IMR-90 (cell line): Measurements from ENCODE around the gene EHBP1. TPM values are rescaled to one million over a fixed set of nuclear protein-coding genes. Genes with fewer than 3 reads are reported as not detected.

Source experiments
- ATAC-seq: fragments of 200-7000 bp; cut with Tn5 transposase; 2 replicates; pipeline ENCODE4 v1.9.1; 2020; ENCODE audit warnings: low read depth, mild to moderate bottlenecking, moderate library complexity
- BruUV-seq: library from RNA; stranded (reverse); fragments of 400-500 nt; replicated peaks from 2 replicates; lab custom pipeline; 2021; lab: Mats Ljungman, UMichigan
- CTCF ChIA-PET: fragments of 300-600 bp; formaldehyde crosslinking; extraction: SDS; loops from one replicate; lab custom pipeline; 2021; ENCODE audit warnings: antibody characterized with exemption; lab: Yijun Ruan, JAX
- POLR2A ChIA-PET: fragments of 300-600 bp; sonication (Branson Sonifier 250); formaldehyde crosslinking; loops from one replicate; lab custom pipeline; 2022; ENCODE audit warnings: antibody characterized with exemption; ENCODE audit not compliant: unreplicated experiment; lab: Charles Lee
- DNase-seq: peaks from one replicate; pipeline ENCODE4 v3.0.0; 2013
- H2AFZ ChIP-seq: replicated peaks from 2 replicates; pipeline ENCODE3; 2013; ENCODE audit warnings: low read length, mild to moderate bottlenecking; ENCODE audit not compliant: poor library complexity
- H2AK5ac ChIP-seq: 2 replicates; pipeline ENCODE4 v1.6.1; 2013; ENCODE audit warnings: low read depth, low read length, inconsistent platforms
- H2AK9ac ChIP-seq: replicated peaks from 2 replicates; pipeline ENCODE3; 2013; ENCODE audit warnings: mild to moderate bottlenecking, low read depth, low read length, moderate library complexity; ENCODE audit not compliant: poor library complexity
- H2BK120ac ChIP-seq: 2 replicates; pipeline ENCODE4 v1.6.1; 2013; ENCODE audit warnings: low read depth, low read length, inconsistent platforms
- H2BK15ac ChIP-seq: 3 replicates; pipeline ENCODE4 v1.6.1; 2013; ENCODE audit warnings: low read depth, low read length, inconsistent platforms
- H2BK20ac ChIP-seq: 2 replicates; pipeline ENCODE4 v1.6.1; 2013; ENCODE audit warnings: low read depth, mild to moderate bottlenecking, inconsistent platforms, low read length, moderate library complexity
- H2BK5ac ChIP-seq: 2 replicates; pipeline ENCODE4 v1.6.1; 2013; ENCODE audit warnings: mild to moderate bottlenecking, low read depth, low read length, inconsistent platforms; ENCODE audit not compliant: poor library complexity, severe bottlenecking
- H3K14ac ChIP-seq: replicated peaks from 2 replicates; pipeline ENCODE4 v1.6.1; 2013; ENCODE audit warnings: low read depth, low read length, inconsistent platforms
- H3K18ac ChIP-seq: 2 replicates; pipeline ENCODE4 v1.6.1; 2013; ENCODE audit warnings: low read depth, low read length, control low read depth
- H3K23ac ChIP-seq: 2 replicates; pipeline ENCODE4 v1.6.1; 2013; ENCODE audit warnings: low read depth, low read length, inconsistent platforms
- H3K27ac ChIP-seq: 2 replicates; pipeline ENCODE4 v1.5.1; 2013; ENCODE audit warnings: mild to moderate bottlenecking, control low read depth, low read length; ENCODE audit not compliant: insufficient read depth
- H3K27me3 ChIP-seq: 2 replicates; pipeline ENCODE4 v1.6.1; 2013; ENCODE audit warnings: low read length; ENCODE audit not compliant: control insufficient read depth, insufficient read depth
- H3K36me3 ChIP-seq: 2 replicates; pipeline ENCODE4 v1.6.1; 2013; ENCODE audit warnings: low read length, mixed read lengths; ENCODE audit not compliant: control insufficient read depth, insufficient read depth
- H3K4ac ChIP-seq: 2 replicates; pipeline ENCODE4 v1.6.1; 2013; ENCODE audit warnings: low read depth, low read length, inconsistent platforms
- H3K4me1 ChIP-seq: 2 replicates; pipeline ENCODE4 v1.6.1; 2013; ENCODE audit warnings: low read length, mixed read lengths; ENCODE audit not compliant: control insufficient read depth, insufficient read depth
- H3K4me2 ChIP-seq: 2 replicates; pipeline ENCODE4 v1.6.1; 2013; ENCODE audit warnings: low read depth, mild to moderate bottlenecking, control low read depth, low read length, moderate library complexity
- H3K4me3 ChIP-seq: 2 replicates; pipeline ENCODE4 v1.5.1; 2013; ENCODE audit warnings: low read depth, mild to moderate bottlenecking, control low read depth, low read length, moderate library complexity; ENCODE audit not compliant: insufficient read depth
- H3K56ac ChIP-seq: 2 replicates; pipeline ENCODE4 v1.6.1; 2013; ENCODE audit warnings: low read length, inconsistent platforms; ENCODE audit not compliant: insufficient read depth; ENCODE audit errors: extremely low read depth
- H3K79me1 ChIP-seq, 2 experiments: 2 replicates each; pipeline ENCODE4 v1.6.1; 2013; ENCODE audit warnings: low read length in 2 of 2, inconsistent platforms in 1 of 2, low read depth in 1 of 2
- H3K9ac ChIP-seq: 2 replicates; pipeline ENCODE4 v1.6.1; 2013; ENCODE audit warnings: low read depth, low read length, control low read depth
- H3K9me1 ChIP-seq: 2 replicates; pipeline ENCODE4 v1.6.1; 2013; ENCODE audit warnings: low read length, inconsistent platforms; ENCODE audit not compliant: insufficient read depth
- H3K9me3 ChIP-seq: 2 replicates; pipeline ENCODE4 v1.6.1; 2013; ENCODE audit warnings: low read length; ENCODE audit not compliant: control insufficient read depth, insufficient read depth
- H4K20me1 ChIP-seq: 2 replicates; pipeline ENCODE4 v1.6.1; 2013; ENCODE audit warnings: low read length, inconsistent platforms; ENCODE audit not compliant: insufficient read depth
- H4K5ac ChIP-seq: 2 replicates; pipeline ENCODE4 v1.6.1; 2013; ENCODE audit warnings: mild to moderate bottlenecking, low read depth, low read length, control low read depth
- H4K8ac ChIP-seq, 2 experiments: 2 replicates each; pipeline ENCODE4 v1.6.1; 2013; ENCODE audit warnings: low read depth in 2 of 2, low read length in 2 of 2, control low read depth in 1 of 2, inconsistent platforms in 1 of 2
- H4K91ac ChIP-seq: 2 replicates; pipeline ENCODE4 v1.6.1; 2013; ENCODE audit warnings: low read depth, low read length, inconsistent platforms; ENCODE audit not compliant: insufficient read depth
- BHLHE40 ChIP-seq: fragments of 150-350 bp; IDR thresholded peaks from 2 replicates; pipeline ENCODE4 v1.6.1; 2016; ENCODE audit warnings: mild to moderate bottlenecking, low read depth, low read length
- CEBPB ChIP-seq: IDR thresholded peaks from 2 replicates; pipeline ENCODE4 v1.6.1; 2012; ENCODE audit warnings: low read depth, low read length, improper control_type of control experiment
- CHD1 ChIP-seq: IDR thresholded peaks from 2 replicates; pipeline ENCODE4 v1.6.1; 2012; ENCODE audit warnings: low read depth, low read length, improper control_type of control experiment
- CTCF ChIP-seq: conservative IDR thresholded peaks from 2 replicates; pipeline ENCODE4 v1.5.1; 2012; ENCODE audit warnings: mild to moderate bottlenecking, low read depth, low read length, improper control_type of control experiment
- ELK1 ChIP-seq: fragments of 150-350 bp; IDR thresholded peaks from 2 replicates; pipeline ENCODE4 v1.6.1; 2016; ENCODE audit warnings: low read depth, mild to moderate bottlenecking, low read length, moderate library complexity, borderline replicate concordance
- FOS ChIP-seq: fragments of 150-350 bp; IDR thresholded peaks from 2 replicates; pipeline ENCODE4 v1.6.1; 2016; ENCODE audit warnings: low read depth, low read length
- MAFK ChIP-seq: IDR thresholded peaks from 2 replicates; pipeline ENCODE4 v1.6.1; 2012; ENCODE audit warnings: low read depth, low read length, improper control_type of control experiment
- MAZ ChIP-seq: IDR thresholded peaks from 2 replicates; pipeline ENCODE4 v1.6.1; 2012; ENCODE audit warnings: low read depth, mild to moderate bottlenecking, low read length, improper control_type of control experiment, moderate library complexity, borderline replicate concordance
- NFE2L2 ChIP-seq: fragments of 150-350 bp; IDR thresholded peaks from 2 replicates; pipeline ENCODE4 v1.6.1; 2016; ENCODE audit warnings: low read depth, mild to moderate bottlenecking, low read length
- RAD21 ChIP-seq: IDR thresholded peaks from 2 replicates; pipeline ENCODE4 v1.6.1; 2012; ENCODE audit warnings: low read length, improper control_type of control experiment
- RCOR1 ChIP-seq: IDR thresholded peaks from 2 replicates; pipeline ENCODE4 v1.6.1; 2012; ENCODE audit warnings: mild to moderate bottlenecking, low read length, improper control_type of control experiment; ENCODE audit not compliant: insufficient replicate concordance
- RFX5 ChIP-seq: IDR thresholded peaks from 2 replicates; pipeline ENCODE4 v1.8.0; 2012; ENCODE audit warnings: low read depth, mild to moderate bottlenecking, low read length, moderate library complexity
- USF2 ChIP-seq: fragments of 150-350 bp; IDR thresholded peaks from 2 replicates; pipeline ENCODE4 v1.6.1; 2017; ENCODE audit warnings: mild to moderate bottlenecking, antibody characterized with exemption, low read length, low read depth
- WGBS, 2 experiments: methylation state at CpG; one replicate each; pipeline versions ENCODE4 v1.1.5 to v1.1.7; 2013; ENCODE audit warnings: missing lambda C conversion rate in 2 of 2; ENCODE audit not compliant: insufficient read length in 1 of 2; ENCODE audit errors: extremely low coverage in 2 of 2; 5-methylcytosine and 5-hydroxymethylcytosine counted together
- dilution Hi-C: fragments of 300-500 bp; cut with HindIII; formaldehyde crosslinking; loops from one replicate; pipeline ENCODE4 v1.14.3; 2018; ENCODE audit warnings: low sequenced_read_pairs; ENCODE audit not compliant: unreplicated experiment
- in situ Hi-C: fragments of 300-500 bp; cut with MboI; formaldehyde crosslinking; loops from 3 replicates; pipeline ENCODE4 v1.14.3; 2019; ENCODE audit warnings: low sequenced_read_pairs, inconsistent platforms, mixed read lengths
- intact Hi-C: fragments of 100-400 bp; cut with micrococcal nuclease; formaldehyde crosslinking; loops from 2 replicates; pipeline ENCODE4 v1.10.0; 2022
- polyA plus RNA-seq, 3 experiments: library from polyadenylated mRNA; depleted of rRNA; stranded (reverse); fragments of >200 nt; gene quantifications; 2 replicates each; pipeline ENCODE4 v1.2.3, GENCODE V29; 2012; ENCODE audit warnings: low replicate concordance in 1 of 3
- total RNA-seq: library from RNA; depleted of rRNA; stranded (reverse); fragments of >200 nt; gene quantifications from 2 replicates; pipeline ENCODE4 v1.2.3, GENCODE V29; 2012

The EHBP1 gene
- total and polyA plus RNA-seq, 2 of the 4 experiments (the other 2 are of a cell fraction), result 28.3 to 44.4 TPM

GRCh38 chr2:63071664-63072063 is 366.2 kb downstream of the EHBP1 start:
- in situ Hi-C loops, result no loop called here
- no peak for DNase-seq
- WGBS, 2 experiments, result 40% methylated on average over 1 of the region's 2 CpGs; no CpG with 5 or more reads in 1 of the 2 experiments
- ChIA-PET CTCF (no interaction called here), POLR2A (no interaction called here)
- Histone ChIP-seq H3K4me3 (no peak overlapping the region), H3K23ac (no peak overlapping the region), H2BK5ac (no peak overlapping the region), H3K9me1 (no peaks in the 10 kb centered on the region), H2AK9ac (no peak overlapping the region), H3K4me1 (no peaks in the 10 kb centered on the region), H3K56ac (no peak overlapping the region), H4K20me1 (no peaks in the 10 kb centered on the region), H3K27ac (no peak overlapping the region), H3K9ac (no peak overlapping the region), H3K79me1 (no peaks in the 10 kb centered on the region), H4K8ac (no peak overlapping the region), H2BK20ac (no peak overlapping the region), H3K27me3 (peaks cover 19% of the 10 kb centered on the region), H3K4ac (no peak overlapping the region), H3K18ac (no peak overlapping the region), H4K91ac (no peak overlapping the region), H3K4me2 (no peak overlapping the region), H2BK120ac (no peak overlapping the region), H3K36me3 (no peaks in the 10 kb centered on the region), H3K9me3 (no peaks in the 10 kb centered on the region), H2AK5ac (no peak overlapping the region), H3K14ac (no peak overlapping the region), H2BK15ac (no peak overlapping the region), H4K5ac (no peak overlapping the region), H2AFZ (no peak overlapping the region)
- TF ChIP-seq CEBPB (no peak), ELK1 (no peak), CTCF (no peak), RAD21 (no peak), NFE2L2 (no peak), RFX5 (no peak), MAFK (no peak), MAZ (no peak), USF2 (no peak), FOS (no peak), BHLHE40 (no peak), RCOR1 (no peak), CHD1 (no peak)
- intact Hi-C loops, result no loop called here
- no peak for ATAC-seq
- no TSS peak for BruUV-seq
- dilution Hi-C loops, result no loop called here
